NOMO-1 treated with DMSO at 0.1 percent for 48 hours (cell line): ENCODE measurements around the gene ACAD11.

Source experiments
- DNase-seq: peaks from one replicate; lab custom pipeline; 2025; ENCODE audit not compliant: unreplicated experiment; lab: John Stamatoyannopoulos, UW

The ACAD11 gene

GRCh38 chr3:132517311-132517710 is 142.3 kb downstream of the ACAD11 start:
- DNase-seq = no peak

DNA sequence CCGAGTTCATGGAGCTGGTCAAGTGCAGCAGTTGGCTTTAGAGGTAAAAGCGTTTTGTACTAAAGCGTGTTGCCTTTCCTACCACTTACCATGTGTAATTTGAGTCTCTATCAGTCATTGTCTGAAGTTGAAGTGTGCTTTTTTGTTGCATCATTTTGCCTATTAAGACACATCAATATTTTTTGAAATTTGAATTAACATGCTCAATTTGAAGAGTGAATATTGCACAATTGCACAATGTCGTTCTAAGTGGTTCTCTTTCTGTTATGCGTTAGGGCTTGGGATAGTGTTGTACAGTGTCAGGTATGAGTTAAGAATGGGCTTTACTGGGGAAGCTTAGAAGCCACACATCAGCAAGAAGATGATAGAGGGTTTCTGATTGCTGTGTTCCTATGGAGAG is 146.6 kb downstream of the ACAD11 start:
- no peak for DNase-seq

- DNase-seq = no peak
Measured at GRCh38 chr3:132509506-132509905, 150.1 kb downstream of the ACAD11 start.

DNA sequence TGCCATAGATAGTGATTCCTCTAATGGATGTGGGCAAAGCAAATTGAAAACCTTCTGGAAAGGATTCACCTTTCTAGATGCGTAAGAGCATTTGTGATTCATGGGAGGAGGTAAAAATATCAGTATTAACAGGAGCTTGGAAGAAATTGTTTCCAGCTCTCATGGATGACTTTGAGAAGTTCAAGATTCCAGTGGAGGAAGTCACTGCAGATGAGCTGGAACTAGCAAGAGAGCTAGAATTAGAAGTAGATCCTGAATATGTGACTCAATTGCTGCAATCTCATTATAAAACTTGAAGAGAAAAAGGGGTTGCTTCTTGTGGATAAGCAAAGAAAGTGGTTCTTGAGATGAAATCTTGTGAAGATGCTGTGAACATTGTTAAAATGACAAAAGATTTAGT is 150.5 kb downstream of the ACAD11 start:
- no peak for DNase-seq
